Stimulated activated CD8-positive, alpha-beta memory T cell treated with anti-CD3 and anti-CD28 coated beads, Interleukin-2, amount 100 ng/mL, for 48 hours (primary cell): Measurements from ENCODE around the gene VASN.
"Not testable (repeated sequence)": the region's sequence is repeated elsewhere in the genome, so short reads cannot be mapped to it uniquely, and the experiment has no call there.

Source experiments
- DNase-seq, 2 donors: peaks; one replicate each; pipeline ENCODE4 v3.0.0-alpha.2; 2020; ENCODE audit warnings: low read depth in 2 of 2

Gene VASN

GRCh38 chr16:4385066-4385788, 13.6 kb downstream of the VASN start:
- no peak for DNase-seq

- no peak for DNase-seq
Measured at GRCh38 chr16:4385789-4386450, 14.3 kb downstream of the VASN start.

- no peak for DNase-seq
Measured at GRCh38 chr16:4386451-4386805, 14.8 kb downstream of the VASN start.

- DNase-seq = no peak
Measured at GRCh38 chr16:4386951-4387565, 15.4 kb downstream of the VASN start.

GRCh38 chr16:4387781-4388180, 16.1 kb downstream of the VASN start:
- no peak for DNase-seq

- no peak for DNase-seq
Measured at GRCh38 chr16:4388271-4389021, 16.8 kb downstream of the VASN start.

- DNase-seq = no peak
Measured at GRCh38 chr16:4389051-4389955, 17.7 kb downstream of the VASN start.

GRCh38 chr16:4390266-4391260, 18.9 kb downstream of the VASN start:
- no peak for DNase-seq

GRCh38 chr16:4391631-4392381, 20.2 kb downstream of the VASN start:
- DNase-seq = no peak

GRCh38 chr16:4392382-4393239, 21.0 kb downstream of the VASN start:
- no peak for DNase-seq

- no peak for DNase-seq
Measured at GRCh38 chr16:4393240-4393600, 21.6 kb downstream of the VASN start.

- not testable (repeated sequence) for DNase-seq
Measured at GRCh38 chr16:4393850-4394249, 22.2 kb downstream of the VASN start.

- DNase-seq = no peak
Measured at GRCh38 chr16:4395055-4395726, 23.5 kb downstream of the VASN start.

- DNase-seq = no peak
Measured at GRCh38 chr16:4399001-4399730, 27.5 kb downstream of the VASN start.

GRCh38 chr16:4401094-4401501, 29.4 kb downstream of the VASN start:
- DNase-seq = no peak

- no peak for DNase-seq
Measured at GRCh38 chr16:4401510-4401909, 29.9 kb downstream of the VASN start.

GRCh38 chr16:4402439-4403132, 30.9 kb downstream of the VASN start:
- DNase-seq = peak; percentile 53 to 62
